Endothelial cell of umbilical vein (primary cell): ENCODE data around the gene SYK. TPM values are rescaled to one million over a fixed set of nuclear protein-coding genes. Genes with fewer than 3 reads are reported as not detected.

Experiments
- BruUV-seq: library from RNA; stranded (reverse); fragments of 400-500 nt; replicated peaks from 2 replicates; lab custom pipeline; 2021; lab: Mats Ljungman, UMichigan
- CTCF ChIA-PET: fragments of 300-600, 350-600 bp; sonication (Branson Sonifier 250); formaldehyde crosslinking; loops from one replicate; lab custom pipeline; 2021; ENCODE audit warnings: antibody characterized with exemption, inconsistent platforms; lab: Charles Lee
- POLR2A ChIA-PET: fragments of 300-600, 350-600 bp; sonication (Branson Sonifier 250); formaldehyde crosslinking; loops from one replicate; lab custom pipeline; 2021; ENCODE audit warnings: antibody characterized with exemption, inconsistent platforms; lab: Charles Lee
- DNase-seq: peaks from one replicate; pipeline ENCODE4 v3.0.0-alpha.2; 2011; ENCODE audit warnings: low read depth, low spot score
- FAIRE-seq: peaks from 2 replicates; lab custom pipeline; 2011; peaks lifted over from hg19 to GRCh38; lab: Jason Lieb, UNC
- H2AFZ ChIP-seq: 2 replicates; pipeline ENCODE4 v1.6.0; 2012; ENCODE audit warnings: low read depth, low read length, control low read depth, inconsistent platforms
- H3K27ac ChIP-seq: 2 replicates; pipeline ENCODE4 v1.5.1; 2011; ENCODE audit warnings: low read depth, mild to moderate bottlenecking, control low read depth, low read length, moderate library complexity; ENCODE audit not compliant: insufficient read depth
- H3K27me3 ChIP-seq, 2 experiments: 2 replicates each; pipeline versions ENCODE4 v1.6.0 to v1.6.1; 2011; ENCODE audit warnings: low read length in 2 of 2, mixed read lengths in 1 of 2; ENCODE audit not compliant: control insufficient read depth in 2 of 2, insufficient read depth in 2 of 2
- H3K36me3 ChIP-seq, 2 experiments: 2 replicates in 1 of 2; 3 replicates in 1 of 2; pipeline ENCODE4 v1.5.1; 2011; ENCODE audit warnings: low read length in 2 of 2, mild to moderate bottlenecking in 1 of 2, moderate library complexity in 1 of 2; ENCODE audit not compliant: control insufficient read depth in 2 of 2, insufficient read depth in 2 of 2; ENCODE audit errors: extremely low read depth in 1 of 2
- H3K4me1 ChIP-seq: 3 replicates; pipeline ENCODE4 v1.5.1; 2011; ENCODE audit warnings: mild to moderate bottlenecking, low read length; ENCODE audit not compliant: control insufficient read depth, insufficient read depth; ENCODE audit errors: extremely low read depth
- H3K4me2 ChIP-seq: 2 replicates; pipeline ENCODE4 v1.6.1; 2011; ENCODE audit warnings: low read length, control low read depth, mixed read lengths; ENCODE audit not compliant: insufficient read depth
- H3K4me3 ChIP-seq, 3 experiments: fragments of 200-600 bp in 1 of 3; sonication (generic), shearing (Covaris generic) in 1 of 3; replicated peaks in 1 of 3; 2 replicates each; pipeline ENCODE4 v1.5.1; 2011 to 2016; ENCODE audit warnings: control low read depth in 3 of 3, low read length in 3 of 3, mild to moderate bottlenecking in 2 of 3, inconsistent platforms in 1 of 3, low read depth in 1 of 3, moderate library complexity in 1 of 3; ENCODE audit not compliant: insufficient read depth in 1 of 3
- H3K79me2 ChIP-seq: 2 replicates; pipeline ENCODE4 v1.6.0; 2012; ENCODE audit warnings: low read length, inconsistent platforms; ENCODE audit not compliant: control insufficient read depth, insufficient read depth
- H3K9ac ChIP-seq: replicated peaks from 2 replicates; pipeline ENCODE3; 2011; ENCODE audit warnings: low read length, control low read depth; ENCODE audit not compliant: insufficient read depth; ENCODE audit errors: extremely low read depth
- H3K9me1 ChIP-seq: replicated peaks from 3 replicates; pipeline ENCODE4 v1.6.0; 2011; ENCODE audit warnings: mild to moderate bottlenecking, low read length; ENCODE audit not compliant: control insufficient read depth, insufficient read depth; ENCODE audit errors: extremely low read depth
- H3K9me3 ChIP-seq: replicated peaks from 2 replicates; pipeline ENCODE4 v1.5.1; 2012; ENCODE audit warnings: low read length, inconsistent platforms; ENCODE audit not compliant: control insufficient read depth, insufficient read depth
- H4K20me1 ChIP-seq: replicated peaks from 2 replicates; pipeline ENCODE3; 2011; ENCODE audit warnings: mild to moderate bottlenecking, low read length; ENCODE audit not compliant: control insufficient read depth, insufficient read depth; ENCODE audit errors: extremely low read depth
- CTCF ChIP-seq, 2 donors: IDR thresholded peaks; 1 replicate in 1 of 2; 2 replicates in 1 of 2; pipeline ENCODE4 v1.5.1; 2011; ENCODE audit warnings: low read length in 2 of 2, mild to moderate bottlenecking in 2 of 2, moderate library complexity in 2 of 2, control low read depth in 1 of 2, inconsistent platforms in 1 of 2, low read depth in 1 of 2; ENCODE audit not compliant: insufficient read depth in 1 of 2; ENCODE audit errors: extremely low read depth in 1 of 2
- EZH2 ChIP-seq: IDR thresholded peaks from 2 replicates; pipeline ENCODE4 v1.6.1; 2012; ENCODE audit warnings: borderline replicate concordance, low read depth, mild to moderate bottlenecking, moderate library complexity, low read length, inconsistent platforms; ENCODE audit not compliant: severe bottlenecking
- FOS ChIP-seq: IDR thresholded peaks from 2 replicates; pipeline ENCODE4 v1.6.1; 2011; ENCODE audit warnings: mild to moderate bottlenecking, low read length, moderate library complexity, borderline replicate concordance; ENCODE audit not compliant: insufficient read depth
- GATA2 ChIP-seq: IDR thresholded peaks from 2 replicates; pipeline ENCODE4 v1.7.0; 2011; ENCODE audit warnings: low read depth, mild to moderate bottlenecking, moderate library complexity, mixed read lengths, low read length; ENCODE audit not compliant: insufficient read length, insufficient read depth
- JUN ChIP-seq: IDR thresholded peaks from 2 replicates; pipeline ENCODE4 v1.6.1; 2011; ENCODE audit warnings: borderline replicate concordance, low read depth; ENCODE audit not compliant: insufficient read length, insufficient read depth
- MYC ChIP-seq: IDR thresholded peaks from one replicate; pipeline ENCODE4 v1.6.1; 2011; ENCODE audit warnings: mild to moderate bottlenecking, low read depth, low read length
- POLR2A ChIP-seq: IDR thresholded peaks from 2 replicates; pipeline ENCODE4 v1.6.1; 2012; ENCODE audit warnings: low read depth, mild to moderate bottlenecking, control low read depth, low read length
- POLR2AphosphoS5 ChIP-seq: IDR thresholded peaks from 2 replicates; pipeline ENCODE4 v1.6.1; 2012; ENCODE audit warnings: low read depth, mild to moderate bottlenecking, control low read depth, low read length, moderate library complexity; ENCODE audit not compliant: insufficient read depth
- dilution Hi-C: fragments of 300-500 bp; cut with MboI; formaldehyde crosslinking; loops from one replicate; pipeline ENCODE4 v1.15.0; 2019; ENCODE audit warnings: low sequenced_read_pairs; ENCODE audit not compliant: extremely low pct_ligation_motif_present
- intact Hi-C: fragments of 100-400 bp; cut with micrococcal nuclease; formaldehyde crosslinking; loops from one replicate; pipeline ENCODE4 v1.10.0; 2022
- polyA plus RNA-seq, 4 experiments: library from polyadenylated mRNA; depleted of rRNA in 3 of 4; stranded (reverse) in 3 of 4; unstranded in 1 of 4; fragments of >200 nt; gene quantifications; 2 replicates each; pipeline versions ENCODE4 v1.2.1 to v1.2.3, GENCODE V29; 2011 to 2012; ENCODE audit warnings: missing spikeins in 1 of 4
- total RNA-seq: library from RNA; stranded (reverse); gene quantifications from 2 replicates; pipeline ENCODE4 v1.2.3, GENCODE V29; 2021
- TF ChIP-seq, protein P1 (sequence below): IDR thresholded peaks from 2 replicates; pipeline ENCODE4 v1.6.1; 2011; ENCODE audit not compliant: insufficient read depth, insufficient read length

SYK gene
- total and polyA plus RNA-seq, 2 donors (not counting 3 experiments of a cell fraction or from before 2014, with no cell fraction given): not detected

GRCh38 chr9:90941661-90942060 is 140.0 kb downstream of the SYK start:
- intact Hi-C loops: no loop called here
- dilution Hi-C loops: no loop called here
- no peaks in the 10 kb centered on the region for H3K79me2 ChIP-seq
- no peaks in the 10 kb centered on the region for H3K9me1 ChIP-seq
- POLR2A ChIA-PET: no interaction called here
- FAIRE-seq: no peak
- no peaks in the 10 kb centered on the region for H4K20me1 ChIP-seq
- CTCF ChIA-PET: no interaction called here
- no peak overlapping the region for H3K9ac ChIP-seq
- H3K4me3 ChIP-seq: no peak overlapping the region
- no peak overlapping the region for H3K4me2 ChIP-seq
- H3K36me3 ChIP-seq: no peaks in the 10 kb centered on the region
- TF ChIP-seq JUN: no peak
- TF ChIP-seq, protein P1, sequence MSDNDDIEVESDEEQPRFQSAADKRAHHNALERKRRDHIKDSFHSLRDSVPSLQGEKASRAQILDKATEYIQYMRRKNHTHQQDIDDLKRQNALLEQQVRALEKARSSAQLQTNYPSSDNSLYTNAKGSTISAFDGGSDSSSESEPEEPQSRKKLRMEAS: no peak
- TF ChIP-seq POLR2AphosphoS5: no peak
- no peak for TF ChIP-seq FOS
- no peak for TF ChIP-seq GATA2
- no peak for TF ChIP-seq MYC
- no peak for TF ChIP-seq POLR2A
- no peak for TF ChIP-seq CTCF (IDR thresholded peaks at IDR 0.05; ENCODE audit: extremely low read depth in 1 of 2, insufficient read depth in 1 of 2, low read depth in 1 of 2, low read length in 2 of 2)
- no peak for TF ChIP-seq EZH2
- no TSS peak for BruUV-seq
- no peak overlapping the region for H3K27ac ChIP-seq
- no peak overlapping the region for H2AFZ ChIP-seq
- H3K4me1 ChIP-seq: no peaks in the 10 kb centered on the region
- no peaks in the 10 kb centered on the region for H3K9me3 ChIP-seq
- DNase-seq: no peak
- no peaks in the 10 kb centered on the region for H3K27me3 ChIP-seq
